Panc1 (cell line): ENCODE measurements around the gene LSM5. TPM values are rescaled to one million over a fixed set of nuclear protein-coding genes. Genes with fewer than 3 reads are reported as not detected.

Experiments
- ATAC-seq: fragments of 200-7000 bp; cut with Tn5 transposase; 2 replicates; pipeline ENCODE4 v1.9.1; 2020; ENCODE audit warnings: mild to moderate bottlenecking, moderate library complexity
- BruUV-seq: library from RNA; stranded (reverse); fragments of 400-500 nt; replicated peaks from 2 replicates; lab custom pipeline; 2021; lab: Mats Ljungman, UMichigan
- CTCF ChIA-PET: fragments of 300-600 bp; sonication (Branson Sonifier 250); formaldehyde crosslinking; loops from one replicate; lab custom pipeline; 2022; ENCODE audit warnings: antibody characterized with exemption; lab: Charles Lee
- POLR2A ChIA-PET: fragments of 300-600 bp; sonication (Branson Sonifier 250); formaldehyde crosslinking; loops from one replicate; lab custom pipeline; 2022; ENCODE audit warnings: antibody characterized with exemption; lab: Charles Lee
- DNase-seq: peaks from one replicate; pipeline ENCODE4 v3.0.0-alpha.2; 2010; ENCODE audit warnings: low read depth, low spot score
- H3K27ac ChIP-seq: 2 replicates; pipeline ENCODE4 v1.5.1; 2011; ENCODE audit warnings: mild to moderate bottlenecking, low read length, inconsistent platforms
- H3K27me3 ChIP-seq: fragments of 200-500 bp; sonication (Bioruptor generic); 2 replicates; pipeline ENCODE4 v1.6.0; 2014; ENCODE audit warnings: low read length, inconsistent platforms; ENCODE audit not compliant: control insufficient read depth, insufficient read depth
- H3K36me3 ChIP-seq: fragments of 200-500 bp; sonication (Bioruptor generic); 2 replicates; pipeline ENCODE4 v1.5.1; 2014; ENCODE audit warnings: inconsistent platforms, mild to moderate bottlenecking, low read length, moderate library complexity; ENCODE audit not compliant: control insufficient read depth, insufficient read depth
- H3K4me1 ChIP-seq: 2 replicates; pipeline ENCODE4 v1.5.1; 2011; ENCODE audit warnings: inconsistent platforms, mild to moderate bottlenecking, low read length, moderate library complexity; ENCODE audit not compliant: control insufficient read depth, insufficient read depth
- H3K4me3 ChIP-seq, 2 experiments: 2 replicates each; pipeline ENCODE4 v1.5.1; 2011 to 2012; ENCODE audit warnings: low read depth in 2 of 2, low read length in 2 of 2, mild to moderate bottlenecking in 2 of 2, inconsistent platforms in 1 of 2, moderate library complexity in 1 of 2
- H3K9me3 ChIP-seq: fragments of 200-500 bp; sonication (Bioruptor generic); 2 replicates; pipeline ENCODE4 v1.5.1; 2014; ENCODE audit warnings: low read depth, mild to moderate bottlenecking, inconsistent platforms, low read length, moderate library complexity; ENCODE audit not compliant: control insufficient read depth, insufficient read depth
- POLR2AphosphoS5 ChIP-seq: IDR thresholded peaks from 2 replicates; pipeline ENCODE4 v1.6.1; 2012; ENCODE audit warnings: mild to moderate bottlenecking, low read depth, low read length, moderate library complexity
- SIN3A ChIP-seq: IDR thresholded peaks from 2 replicates; pipeline ENCODE4 v1.6.1; 2012; ENCODE audit warnings: low read depth, mild to moderate bottlenecking, low read length, moderate library complexity, borderline replicate concordance; ENCODE audit not compliant: insufficient read depth
- TCF7L2 ChIP-seq: IDR thresholded peaks from 2 replicates; pipeline ENCODE4 v1.6.1; 2011; ENCODE audit warnings: mild to moderate bottlenecking, low read depth, low read length, inconsistent platforms
- in situ Hi-C: cut with HindIII; loops from 2 replicates; pipeline ENCODE4 v1.10.0; 2016; ENCODE audit warnings: low sequenced_read_pairs, low pct_unique_long_range_greater_than_20kb
- intact Hi-C: fragments of 100-400 bp; cut with micrococcal nuclease; formaldehyde crosslinking; loops from one replicate; pipeline ENCODE4 v1.10.0; 2022; ENCODE audit not compliant: unreplicated experiment
- total RNA-seq: library from RNA; stranded (reverse); gene quantifications from one replicate; pipeline ENCODE4 v1.2.1, GENCODE V29; 2021; ENCODE audit not compliant: unreplicated experiment
- TF ChIP-seq, protein P1 (sequence below): fragments of 450-650 bp; IDR thresholded peaks from 2 replicates; pipeline ENCODE4 v1.5.1; 2017; ENCODE audit warnings: mild to moderate bottlenecking
- TF ChIP-seq, protein P2 (sequence below), 2 experiments: IDR thresholded peaks; 2 replicates each; pipeline ENCODE4 v1.6.1; 2011 to 2012; ENCODE audit warnings: low read depth in 2 of 2, control low read depth in 1 of 2, low read length in 1 of 2, mild to moderate bottlenecking in 1 of 2, moderate library complexity in 1 of 2; ENCODE audit not compliant: insufficient read depth in 1 of 2

Gene LSM5
- total RNA-seq, 1 experiment from 2014 or later = 109 TPM

DNA sequence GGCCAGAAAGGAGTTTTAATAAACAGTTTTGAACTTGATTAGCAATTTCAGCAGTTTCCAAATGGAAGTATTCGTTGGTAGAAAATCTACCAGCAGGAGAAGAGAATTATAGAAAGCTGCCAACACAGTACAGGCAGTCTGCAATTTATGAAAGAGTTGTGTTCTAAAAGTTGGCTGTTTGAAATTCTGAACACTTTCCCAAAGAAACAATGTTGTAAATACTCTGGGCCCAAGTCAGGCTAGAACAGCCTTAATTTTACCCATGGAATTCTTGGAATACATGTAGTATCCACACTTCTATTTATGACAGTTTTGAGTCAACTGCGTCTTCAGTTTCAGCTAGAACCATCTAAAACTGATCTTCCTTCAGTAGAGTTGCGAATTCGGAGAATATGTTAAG, 47.6 kb upstream of the LSM5 start:
- CTCF ChIA-PET = no interaction called here

DNA sequence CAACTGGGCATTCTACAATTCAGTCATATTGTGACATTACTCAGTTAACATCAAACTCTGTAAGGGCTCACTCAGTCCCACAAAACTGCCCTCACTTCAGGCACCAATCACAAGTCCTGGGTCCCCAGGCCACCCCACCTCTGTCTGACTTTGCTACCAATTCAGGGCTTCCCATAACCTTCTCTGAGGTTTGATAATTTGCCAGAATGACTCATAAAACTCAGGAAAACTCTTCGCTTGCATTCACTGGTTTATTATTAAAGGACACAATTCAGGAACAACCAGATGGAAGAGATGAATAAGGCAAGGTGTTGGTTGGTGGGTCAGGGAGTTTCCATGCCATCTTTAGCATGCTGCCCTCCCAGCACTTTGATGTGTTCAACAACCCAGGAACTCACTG, 46.4 kb upstream of the LSM5 start:
- H3K27ac ChIP-seq = no peak overlapping the region
- ATAC-seq (no peak), DNase-seq (no peak)
- no peaks in the 10 kb centered on the region for H3K4me1 ChIP-seq
- no peaks in the 10 kb centered on the region for H3K27me3 ChIP-seq
- H3K4me3 ChIP-seq = no peak overlapping the region
- H3K9me3 ChIP-seq = no peaks in the 10 kb centered on the region
- CTCF ChIA-PET = no interaction called here
- POLR2A ChIA-PET = no interaction called here
- BruUV-seq = no TSS peak
- TF ChIP-seq SIN3A = no peak
- TF ChIP-seq, protein P1, sequence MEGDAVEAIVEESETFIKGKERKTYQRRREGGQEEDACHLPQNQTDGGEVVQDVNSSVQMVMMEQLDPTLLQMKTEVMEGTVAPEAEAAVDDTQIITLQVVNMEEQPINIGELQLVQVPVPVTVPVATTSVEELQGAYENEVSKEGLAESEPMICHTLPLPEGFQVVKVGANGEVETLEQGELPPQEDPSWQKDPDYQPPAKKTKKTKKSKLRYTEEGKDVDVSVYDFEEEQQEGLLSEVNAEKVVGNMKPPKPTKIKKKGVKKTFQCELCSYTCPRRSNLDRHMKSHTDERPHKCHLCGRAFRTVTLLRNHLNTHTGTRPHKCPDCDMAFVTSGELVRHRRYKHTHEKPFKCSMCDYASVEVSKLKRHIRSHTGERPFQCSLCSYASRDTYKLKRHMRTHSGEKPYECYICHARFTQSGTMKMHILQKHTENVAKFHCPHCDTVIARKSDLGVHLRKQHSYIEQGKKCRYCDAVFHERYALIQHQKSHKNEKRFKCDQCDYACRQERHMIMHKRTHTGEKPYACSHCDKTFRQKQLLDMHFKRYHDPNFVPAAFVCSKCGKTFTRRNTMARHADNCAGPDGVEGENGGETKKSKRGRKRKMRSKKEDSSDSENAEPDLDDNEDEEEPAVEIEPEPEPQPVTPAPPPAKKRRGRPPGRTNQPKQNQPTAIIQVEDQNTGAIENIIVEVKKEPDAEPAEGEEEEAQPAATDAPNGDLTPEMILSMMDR = no peak
- TF ChIP-seq POLR2AphosphoS5 = no peak
- TF ChIP-seq, protein P2, sequence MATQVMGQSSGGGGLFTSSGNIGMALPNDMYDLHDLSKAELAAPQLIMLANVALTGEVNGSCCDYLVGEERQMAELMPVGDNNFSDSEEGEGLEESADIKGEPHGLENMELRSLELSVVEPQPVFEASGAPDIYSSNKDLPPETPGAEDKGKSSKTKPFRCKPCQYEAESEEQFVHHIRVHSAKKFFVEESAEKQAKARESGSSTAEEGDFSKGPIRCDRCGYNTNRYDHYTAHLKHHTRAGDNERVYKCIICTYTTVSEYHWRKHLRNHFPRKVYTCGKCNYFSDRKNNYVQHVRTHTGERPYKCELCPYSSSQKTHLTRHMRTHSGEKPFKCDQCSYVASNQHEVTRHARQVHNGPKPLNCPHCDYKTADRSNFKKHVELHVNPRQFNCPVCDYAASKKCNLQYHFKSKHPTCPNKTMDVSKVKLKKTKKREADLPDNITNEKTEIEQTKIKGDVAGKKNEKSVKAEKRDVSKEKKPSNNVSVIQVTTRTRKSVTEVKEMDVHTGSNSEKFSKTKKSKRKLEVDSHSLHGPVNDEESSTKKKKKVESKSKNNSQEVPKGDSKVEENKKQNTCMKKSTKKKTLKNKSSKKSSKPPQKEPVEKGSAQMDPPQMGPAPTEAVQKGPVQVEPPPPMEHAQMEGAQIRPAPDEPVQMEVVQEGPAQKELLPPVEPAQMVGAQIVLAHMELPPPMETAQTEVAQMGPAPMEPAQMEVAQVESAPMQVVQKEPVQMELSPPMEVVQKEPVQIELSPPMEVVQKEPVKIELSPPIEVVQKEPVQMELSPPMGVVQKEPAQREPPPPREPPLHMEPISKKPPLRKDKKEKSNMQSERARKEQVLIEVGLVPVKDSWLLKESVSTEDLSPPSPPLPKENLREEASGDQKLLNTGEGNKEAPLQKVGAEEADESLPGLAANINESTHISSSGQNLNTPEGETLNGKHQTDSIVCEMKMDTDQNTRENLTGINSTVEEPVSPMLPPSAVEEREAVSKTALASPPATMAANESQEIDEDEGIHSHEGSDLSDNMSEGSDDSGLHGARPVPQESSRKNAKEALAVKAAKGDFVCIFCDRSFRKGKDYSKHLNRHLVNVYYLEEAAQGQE (IDR thresholded peaks at IDR 0.05; ENCODE audit: insufficient read depth in 1 of 2, low read depth in 2 of 2, low read length in 1 of 2) = no peak
- TF ChIP-seq TCF7L2 = no peak
- in situ Hi-C loops = no loop called here
- intact Hi-C loops = no loop called here
- no peaks in the 10 kb centered on the region for H3K36me3 ChIP-seq

More for the DNA sequence above, 47.6 kb upstream of the LSM5 start:
- Histone ChIP-seq H3K4me3 (no peak overlapping the region), H3K27me3 (no peaks in the 10 kb centered on the region), H3K9me3 (no peaks in the 10 kb centered on the region), H3K27ac (no peak overlapping the region), H3K4me1 (no peaks in the 10 kb centered on the region), H3K36me3 (no peaks in the 10 kb centered on the region)
- intact Hi-C loops (no loop called here), in situ Hi-C loops (no loop called here)
- BruUV-seq = no TSS peak
- POLR2A ChIA-PET = no interaction called here
- DNase-seq (no peak), ATAC-seq (no peak)
- TF ChIP-seq SIN3A (no peak), TCF7L2 (no peak), POLR2AphosphoS5 (no peak)
- TF ChIP-seq, protein P1 = no peak
- TF ChIP-seq, protein P2 (IDR thresholded peaks at IDR 0.05; ENCODE audit: insufficient read depth in 1 of 2, low read depth in 2 of 2, low read length in 1 of 2) = no peak
